Trophoblast cell (in vitro differentiated cells and primary cell): ENCODE results near the gene CORO7.

Experiments used
- DNase-seq, 2 donors: peaks; one replicate each; pipeline ENCODE4 v3.0.0-alpha.2; 2016
- H2AFZ ChIP-seq: 2 replicates; pipeline ENCODE4 v1.6.1; 2013; ENCODE audit warnings: low read length, moderate library complexity, mild to moderate bottlenecking; ENCODE audit not compliant: insufficient read depth, poor library complexity
- H2AK5ac ChIP-seq: 2 replicates; pipeline ENCODE4 v1.6.1; 2013; ENCODE audit warnings: mild to moderate bottlenecking, low read length
- H2BK120ac ChIP-seq: 2 replicates; pipeline ENCODE4 v1.6.1; 2013; ENCODE audit warnings: low read length, mild to moderate bottlenecking, moderate library complexity; ENCODE audit not compliant: insufficient read depth, poor library complexity
- H2BK12ac ChIP-seq: 2 replicates; pipeline ENCODE4 v1.6.1; 2013; ENCODE audit warnings: mild to moderate bottlenecking, low read length, moderate library complexity
- H2BK5ac ChIP-seq: 2 replicates; pipeline ENCODE4 v1.6.1; 2013; ENCODE audit warnings: low read length, low read depth, moderate library complexity, mild to moderate bottlenecking; ENCODE audit not compliant: poor library complexity
- H3K14ac ChIP-seq: 2 replicates; pipeline ENCODE4 v1.6.1; 2013; ENCODE audit warnings: mild to moderate bottlenecking, low read length
- H3K18ac ChIP-seq: 2 replicates; pipeline ENCODE4 v1.6.1; 2013; ENCODE audit warnings: mild to moderate bottlenecking, low read length
- H3K23ac ChIP-seq: 2 replicates; pipeline ENCODE4 v1.6.1; 2013; ENCODE audit warnings: low read length
- H3K27ac ChIP-seq: 2 replicates; pipeline ENCODE4 v1.5.1; 2013; ENCODE audit warnings: low read depth, mild to moderate bottlenecking, inconsistent platforms, low read length, moderate library complexity
- H3K27me3 ChIP-seq: 2 replicates; pipeline ENCODE4 v1.6.1; 2013; ENCODE audit warnings: inconsistent platforms, mild to moderate bottlenecking, low read length, moderate library complexity; ENCODE audit not compliant: insufficient read depth
- H3K36me3 ChIP-seq, 2 experiments: 1 replicate in 1 of 2; 2 replicates in 1 of 2; pipeline ENCODE4 v1.6.1; 2013; ENCODE audit warnings: low read length in 2 of 2, mild to moderate bottlenecking in 2 of 2, moderate library complexity in 1 of 2; ENCODE audit not compliant: insufficient read depth in 2 of 2, control insufficient read depth in 1 of 2
- H3K4ac ChIP-seq: 2 replicates; pipeline ENCODE4 v1.6.1; 2013; ENCODE audit warnings: low read depth, mild to moderate bottlenecking, low read length, moderate library complexity
- H3K4me1 ChIP-seq, 2 experiments: 1 replicate in 1 of 2; 2 replicates in 1 of 2; pipeline ENCODE4 v1.6.1; 2013; ENCODE audit warnings: low read length in 2 of 2, mild to moderate bottlenecking in 2 of 2, moderate library complexity in 1 of 2; ENCODE audit not compliant: insufficient read depth in 2 of 2, control insufficient read depth in 1 of 2
- H3K4me2 ChIP-seq: 2 replicates; pipeline ENCODE4 v1.6.1; 2013; ENCODE audit warnings: inconsistent platforms, mild to moderate bottlenecking, low read length, moderate library complexity
- H3K4me3 ChIP-seq: 2 replicates; pipeline ENCODE4 v1.5.1; 2013; ENCODE audit warnings: mild to moderate bottlenecking, low read depth, low read length, inconsistent platforms
- H3K79me1 ChIP-seq: one replicate; pipeline ENCODE4 v1.6.1; 2013; ENCODE audit warnings: low read length
- H3K79me2 ChIP-seq: 2 replicates; pipeline ENCODE4 v1.6.1; 2013; ENCODE audit warnings: low read length, mild to moderate bottlenecking; ENCODE audit not compliant: control insufficient read depth, insufficient read depth, poor library complexity
- H3K9ac ChIP-seq: 2 replicates; pipeline ENCODE4 v1.6.1; 2013; ENCODE audit warnings: mild to moderate bottlenecking, low read length
- H3K9me3 ChIP-seq: 2 replicates; pipeline ENCODE4 v1.6.1; 2013; ENCODE audit warnings: low read depth, mild to moderate bottlenecking, control low read depth, inconsistent platforms, low read length; ENCODE audit not compliant: insufficient read depth
- H4K12ac ChIP-seq: 2 replicates; pipeline ENCODE4 v1.6.1; 2013; ENCODE audit warnings: low read depth, mild to moderate bottlenecking, low read length, moderate library complexity
- H4K8ac ChIP-seq: 2 replicates; pipeline ENCODE4 v1.6.1; 2013; ENCODE audit warnings: low read depth, mild to moderate bottlenecking, low read length, moderate library complexity
- H4K91ac ChIP-seq: one replicate; pipeline ENCODE4 v1.6.1; 2013; ENCODE audit warnings: low read depth, mild to moderate bottlenecking, low read length, moderate library complexity
- WGBS: extraction: QIAGEN DNeasy Blood & Tissue Kit; methylation state at CpG from one replicate; pipeline ENCODE4 v1.1.7; 2013; ENCODE audit warnings: missing lambda C conversion rate; ENCODE audit not compliant: insufficient read length, insufficient coverage; ENCODE audit errors: extremely low coverage; 5-methylcytosine and 5-hydroxymethylcytosine counted together

The CORO7 gene

GRCh38 chr16:4373356-4373908 lies 43.0 kb downstream of the CORO7 start:
- peak overlapping the region; percentile 5 for H3K4ac ChIP-seq
- no CpG with 5 or more reads among the region's 9 CpGs for WGBS
- peaks cover 21% of the 10 kb centered on the region for H3K79me2 ChIP-seq
- H3K36me3 ChIP-seq = peaks cover 1 to 9% of the 10 kb centered on the region in 2 experiments
- peak overlapping the region; percentile 15 for H3K18ac ChIP-seq
- no peaks in the 10 kb centered on the region for H3K9me3 ChIP-seq
- peak overlapping the region; percentile 41 for H4K91ac ChIP-seq
- H3K27ac ChIP-seq = peak overlapping the region; percentile 44
- H3K9ac ChIP-seq = no peak overlapping the region
- DNase-seq = no peak
- peak overlapping the region; percentile 14 for H2AK5ac ChIP-seq
- H2BK12ac ChIP-seq = peak overlapping the region; percentile 39
- no peak overlapping the region for H3K23ac ChIP-seq
- H4K8ac ChIP-seq = no peak overlapping the region
- H3K4me3 ChIP-seq = peak overlapping the region; percentile 6
- peak overlapping the region; percentile 28 for H2BK5ac ChIP-seq
- H4K12ac ChIP-seq = no peak overlapping the region
- H3K79me1 ChIP-seq = peaks cover 22% of the 10 kb centered on the region
- peaks cover 60 to 76% of the 10 kb centered on the region in 2 experiments for H3K4me1 ChIP-seq
- no peak overlapping the region for H2AFZ ChIP-seq
- H2BK120ac ChIP-seq = peak overlapping the region; percentile 5
- no peaks in the 10 kb centered on the region for H3K27me3 ChIP-seq
- H3K4me2 ChIP-seq = peak overlapping the region; percentile 89
- H3K14ac ChIP-seq = peak overlapping the region; percentile 36

GRCh38 chr16:4372578-4373355 lies 43.6 kb downstream of the CORO7 start:
- H3K9me3 ChIP-seq = no peaks in the 10 kb centered on the region
- peak overlapping the region; percentile 0 for H2BK12ac ChIP-seq
- H2AK5ac ChIP-seq = peak overlapping the region; percentile 6
- H4K8ac ChIP-seq = no peak overlapping the region
- H2BK120ac ChIP-seq = peak overlapping the region; percentile 4
- H3K27ac ChIP-seq = peak overlapping the region; percentile 44
- H3K18ac ChIP-seq = peak overlapping the region; percentile 1
- peaks cover 22% of the 10 kb centered on the region for H3K79me1 ChIP-seq
- peaks cover 60 to 70% of the 10 kb centered on the region in 2 experiments for H3K4me1 ChIP-seq
- peak overlapping the region; percentile 1 for H3K14ac ChIP-seq
- peak overlapping the region; percentile 89 for H3K4me2 ChIP-seq
- peaks cover 21% of the 10 kb centered on the region for H3K79me2 ChIP-seq
- no CpG with 5 or more reads among the region's 10 CpGs for WGBS
- no peaks in the 10 kb centered on the region for H3K27me3 ChIP-seq
- H2BK5ac ChIP-seq = no peak overlapping the region
- H4K12ac ChIP-seq = no peak overlapping the region
- H4K91ac ChIP-seq = no peak overlapping the region
- H3K4me3 ChIP-seq = peak overlapping the region; percentile 75
- H3K23ac ChIP-seq = no peak overlapping the region
- H3K36me3 ChIP-seq = peaks cover 1 to 6% of the 10 kb centered on the region in 2 experiments
- peak overlapping the region; percentile 0 for H3K4ac ChIP-seq
- peak overlapping the region; percentile 78 for H3K9ac ChIP-seq
- H2AFZ ChIP-seq = no peak overlapping the region
- peak in 1 of 2 donors; percentile 13 for DNase-seq

- no peaks in the 10 kb centered on the region for H3K9me3 ChIP-seq
- H3K36me3 ChIP-seq = peaks cover 4 to 6% of the 10 kb centered on the region in 2 experiments
- no peak overlapping the region for H2AFZ ChIP-seq
- H3K27me3 ChIP-seq = no peaks in the 10 kb centered on the region
- peaks cover 22% of the 10 kb centered on the region for H3K79me1 ChIP-seq
- no peak overlapping the region for H4K8ac ChIP-seq
- H3K14ac ChIP-seq = peak overlapping the region; percentile 40
- H3K4me2 ChIP-seq = peak overlapping the region; percentile 89
- H3K9ac ChIP-seq = peak overlapping the region; percentile 78
- peak in 1 of 2 donors; percentile 35 for DNase-seq
- peaks cover 58 to 68% of the 10 kb centered on the region in 2 experiments for H3K4me1 ChIP-seq
- peak overlapping the region; percentile 36 for H3K27ac ChIP-seq
- peak overlapping the region; percentile 11 for H3K4ac ChIP-seq
- no peak overlapping the region for H2BK120ac ChIP-seq
- H2BK12ac ChIP-seq = no peak overlapping the region
- H3K4me3 ChIP-seq = peak overlapping the region; percentile 75
- H2AK5ac ChIP-seq = no peak overlapping the region
- H4K12ac ChIP-seq = no peak overlapping the region
- H3K18ac ChIP-seq = peak overlapping the region; percentile 1
- peak overlapping the region; percentile 3 for H4K91ac ChIP-seq
- peak overlapping the region; percentile 15 for H2BK5ac ChIP-seq
- WGBS = no CpG with 5 or more reads among the region's 43 CpGs
- peaks cover 21% of the 10 kb centered on the region for H3K79me2 ChIP-seq
- H3K23ac ChIP-seq = no peak overlapping the region
Observed at GRCh38 chr16:4372001-4372577, 44.3 kb downstream of the CORO7 start.

- H3K4ac ChIP-seq = peak within 1 kb of the TSS; percentile 11
- H3K4me2 ChIP-seq = peak within 1 kb of the TSS; percentile 89
Observed at GRCh38 chr16:4371357-4372000, 44.9 kb downstream of the CORO7 start, which contains the start of gene VASN. TSS of gene VASN (plus strand) at chr16:4371848. CDS start at chr16:4380878, 9,030 bp downstream.

More at GRCh38 chr16:4371357-4372000, 44.9 kb downstream of the CORO7 start, which contains the start of gene VASN:
- Histone ChIP-seq H4K91ac (peak within 1 kb of the TSS; percentile 73), H3K27ac (peak within 1 kb of the TSS; percentile 65), H3K27me3 (no peaks in the 10 kb centered on the region), H3K79me1 (peaks cover 22% of the 10 kb centered on the region), H2BK12ac (peak within 1 kb of the TSS; percentile 76), H3K36me3 (peaks cover 4 to 5% of the 10 kb centered on the region in 2 experiments), H2AK5ac (peak within 1 kb of the TSS; percentile 84), H3K23ac (no peak within 1 kb of the TSS), H3K18ac (peak within 1 kb of the TSS; percentile 23), H3K4me1 (peaks cover 58 to 69% of the 10 kb centered on the region in 2 experiments), H2BK5ac (peak within 1 kb of the TSS; percentile 56), H2AFZ (no peak within 1 kb of the TSS), H2BK120ac (peak within 1 kb of the TSS; percentile 60), H3K14ac (peak within 1 kb of the TSS; percentile 57), H3K79me2 (peaks cover 21% of the 10 kb centered on the region), H3K9me3 (no peaks in the 10 kb centered on the region), H3K4me3 (peak within 1 kb of the TSS; percentile 75), H3K9ac (peak within 1 kb of the TSS; percentile 78), H4K12ac (no peak within 1 kb of the TSS), H4K8ac (peak within 1 kb of the TSS; percentile 55)
- WGBS = no CpG with 5 or more reads among the region's 50 CpGs
- peak; percentile 72 to 86 for DNase-seq
